ENCODE data around the gene MYPN.
A peak's percentile ranks its signal among the peaks of the same experiment; 100 is the strongest.

The MYPN gene

DNA sequence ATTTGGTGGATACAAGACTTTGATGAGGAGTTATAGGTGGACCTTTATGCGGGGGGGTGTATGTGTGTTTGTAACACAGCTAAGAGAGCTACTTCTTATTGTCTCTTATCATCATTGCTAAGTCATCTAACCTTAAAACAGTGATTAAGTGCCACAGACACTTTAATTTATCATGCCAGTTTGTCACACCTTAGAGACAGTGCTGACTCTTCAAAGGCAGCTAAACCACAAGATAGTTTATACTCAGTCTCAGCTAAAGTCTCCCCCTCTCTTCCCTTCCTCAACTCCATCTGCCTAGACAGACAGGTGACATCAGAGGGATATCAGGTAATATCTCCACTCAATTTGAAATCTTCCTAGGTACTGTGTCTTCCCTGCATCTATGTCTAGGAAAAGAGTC is 42.2 kb downstream of the MYPN start:
- TF ChIP-seq ZNF624 (tag by site-specific recombination; IDR thresholded peaks at IDR 0.05): no peak
- no peak for TF ChIP-seq ZNF10 (tag by site-specific recombination; IDR thresholded peaks at IDR 0.05)
- no peak for TF ChIP-seq ZNF223 (tag by site-specific recombination; IDR thresholded peaks at IDR 0.05)
- no peak for TF ChIP-seq ZNF184 (tag by site-specific recombination; IDR thresholded peaks at IDR 0.05)
- no peak for TF ChIP-seq ZNF211 (tag by site-specific recombination; IDR thresholded peaks at IDR 0.05; ENCODE audit: low read depth)
- ChIA-PET POLR2A (interaction anchor here (0.6 kb wide), 1 partner anchor 49 kb away, joined by 6 read pairs; no protein-coding TSS in a partner anchor), CTCF (interaction anchor here (0.6 to 1.5 kb wide), 2 partner anchors 57 to 69 kb away, joined by 3 to 4 read pairs; no protein-coding TSS in a partner anchor)
- Histone ChIP-seq H3K4me3 (ENCODE audit: low read depth, low read length) (no peak overlapping the region), H3K36me3 (ENCODE audit: control insufficient read depth in 2 of 2, insufficient read depth in 1 of 2, low read length in 2 of 2) (no peaks in the 10 kb centered on the region), H3K4me1 (ENCODE audit: control insufficient read depth, insufficient read depth, low read length) (0 out of 2 replicates have a peak, but pooled peaks cover 11% of the 10 kb centered on the region), H3K9me3 (ENCODE audit: control insufficient read depth, insufficient read depth, low read depth, low read length) (no peaks in the 10 kb centered on the region), H3K27ac (ENCODE audit: extremely low read depth, low read depth, low read length) (no peak overlapping the region)

GRCh38 chr10:68153473-68154210 is 44.4 kb downstream of the MYPN start:
- Histone ChIP-seq H3K36me3 (ENCODE audit: control insufficient read depth in 2 of 2, insufficient read depth in 1 of 2, low read length in 2 of 2) (no peaks in the 10 kb centered on the region), H3K4me3 (ENCODE audit: low read depth, low read length) (no peak overlapping the region), H3K4me1 (ENCODE audit: control insufficient read depth, insufficient read depth, low read length) (0 out of 2 replicates have a peak, but pooled peaks cover 11% of the 10 kb centered on the region), H3K9me3 (ENCODE audit: control insufficient read depth, insufficient read depth, low read depth, low read length) (no peaks in the 10 kb centered on the region), H3K27ac (ENCODE audit: extremely low read depth, low read depth, low read length) (0 out of 2 replicates have a peak overlapping the region, but pooled peaks have one; percentile 47)
- ChIA-PET CTCF (interaction anchor here (0.6 to 5.8 kb wide), 7 partner anchors 13 to 293 kb away, joined by 3 to 78 read pairs (median 4); no protein-coding TSS in a partner anchor), POLR2A (interaction anchor here (0.6 kb wide), 1 partner anchor 86 kb away, joined by 7 read pairs; no protein-coding TSS in a partner anchor)
- TF ChIP-seq MYNN (tag by site-specific recombination; IDR thresholded peaks at IDR 0.05; ENCODE audit: borderline replicate concordance) (peak; percentile 25; the same call in 1 of the 2 replicates), ZNF391 (tag by site-specific recombination; IDR thresholded peaks at IDR 0.05; ENCODE audit: borderline replicate concordance, low read depth) (peak; percentile 90; the same call in 1 of the 2 replicates), SP3 (tag by site-specific recombination; IDR thresholded peaks at IDR 0.05) (peak; percentile 73), ZNF324 (tag by site-specific recombination; IDR thresholded peaks at IDR 0.05) (peak; percentile 99), SP2 (tag by site-specific recombination; IDR thresholded peaks at IDR 0.05) (peak; percentile 33; the same call in 1 of the 2 replicates), ZNF292 (tag by site-specific recombination; IDR thresholded peaks at IDR 0.05; ENCODE audit: borderline replicate concordance, low read depth) (no peak), SP7 (tag by site-specific recombination; IDR thresholded peaks at IDR 0.05) (peak; percentile 98), ZNF518A (tag by site-specific recombination; conservative IDR thresholded peaks at IDR 0.05; ENCODE audit: low read depth) (peak; percentile 56), ZNF394 (tag by site-specific recombination; IDR thresholded peaks at IDR 0.05; ENCODE audit: borderline replicate concordance) (peak; percentile 76), ZNF654 (tag by site-specific recombination; IDR thresholded peaks at IDR 0.05; ENCODE audit: low read depth) (peak; percentile 43), BCL11A (tag by site-specific recombination; IDR thresholded peaks at IDR 0.05; ENCODE audit: low read depth) (peak; percentile 96), ZNF24 (tag by site-specific recombination; IDR thresholded peaks at IDR 0.05) (peak; percentile 99), ZNF423 (tag by site-specific recombination; IDR thresholded peaks at IDR 0.05) (no peak), ZNF449 (tag by site-specific recombination; IDR thresholded peaks at IDR 0.05) (peak; percentile 78; the same call in 1 of the 2 replicates), KLF8 (tag by site-specific recombination; IDR thresholded peaks at IDR 0.05) (peak; percentile 95), ZNF701 (tag by site-specific recombination; IDR thresholded peaks at IDR 0.05) (no peak)
- TF ChIP-seq, protein P1, sequence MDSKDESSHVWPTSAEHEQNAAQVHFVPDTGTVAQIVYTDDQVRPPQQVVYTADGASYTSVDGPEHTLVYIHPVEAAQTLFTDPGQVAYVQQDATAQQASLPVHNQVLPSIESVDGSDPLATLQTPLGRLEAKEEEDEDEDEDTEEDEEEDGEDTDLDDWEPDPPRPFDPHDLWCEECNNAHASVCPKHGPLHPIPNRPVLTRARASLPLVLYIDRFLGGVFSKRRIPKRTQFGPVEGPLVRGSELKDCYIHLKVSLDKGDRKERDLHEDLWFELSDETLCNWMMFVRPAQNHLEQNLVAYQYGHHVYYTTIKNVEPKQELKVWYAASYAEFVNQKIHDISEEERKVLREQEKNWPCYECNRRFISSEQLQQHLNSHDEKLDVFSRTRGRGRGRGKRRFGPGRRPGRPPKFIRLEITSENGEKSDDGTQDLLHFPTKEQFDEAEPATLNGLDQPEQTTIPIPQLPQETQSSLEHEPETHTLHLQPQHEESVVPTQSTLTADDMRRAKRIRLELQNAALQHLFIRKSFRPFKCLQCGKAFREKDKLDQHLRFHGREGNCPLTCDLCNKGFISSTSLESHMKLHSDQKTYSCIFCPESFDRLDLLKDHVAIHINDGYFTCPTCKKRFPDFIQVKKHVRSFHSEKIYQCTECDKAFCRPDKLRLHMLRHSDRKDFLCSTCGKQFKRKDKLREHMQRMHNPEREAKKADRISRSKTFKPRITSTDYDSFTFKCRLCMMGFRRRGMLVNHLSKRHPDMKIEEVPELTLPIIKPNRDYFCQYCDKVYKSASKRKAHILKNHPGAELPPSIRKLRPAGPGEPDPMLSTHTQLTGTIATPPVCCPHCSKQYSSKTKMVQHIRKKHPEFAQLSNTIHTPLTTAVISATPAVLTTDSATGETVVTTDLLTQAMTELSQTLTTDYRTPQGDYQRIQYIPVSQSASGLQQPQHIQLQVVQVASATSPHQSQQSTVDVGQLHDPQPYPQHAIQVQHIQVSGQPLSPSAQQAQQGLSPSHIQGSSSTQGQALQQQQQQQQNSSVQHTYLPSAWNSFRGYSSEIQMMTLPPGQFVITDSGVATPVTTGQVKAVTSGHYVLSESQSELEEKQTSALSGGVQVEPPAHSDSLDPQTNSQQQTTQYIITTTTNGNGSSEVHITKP (tag by site-specific recombination; IDR thresholded peaks at IDR 0.05): peak; percentile 64
